SH-SY5Y (cell line): ENCODE results near the gene ACTR6.

ENCODE experiments used
- GATA2 ChIP-seq: IDR thresholded peaks from 2 replicates; pipeline ENCODE4 v1.6.1; 2011; ENCODE audit warnings: mild to moderate bottlenecking, low read depth, low read length
- GATA3 ChIP-seq: IDR thresholded peaks from 2 replicates; pipeline ENCODE4 v1.6.1; 2011; ENCODE audit warnings: low read depth, mild to moderate bottlenecking, low read length, moderate library complexity

DNA sequence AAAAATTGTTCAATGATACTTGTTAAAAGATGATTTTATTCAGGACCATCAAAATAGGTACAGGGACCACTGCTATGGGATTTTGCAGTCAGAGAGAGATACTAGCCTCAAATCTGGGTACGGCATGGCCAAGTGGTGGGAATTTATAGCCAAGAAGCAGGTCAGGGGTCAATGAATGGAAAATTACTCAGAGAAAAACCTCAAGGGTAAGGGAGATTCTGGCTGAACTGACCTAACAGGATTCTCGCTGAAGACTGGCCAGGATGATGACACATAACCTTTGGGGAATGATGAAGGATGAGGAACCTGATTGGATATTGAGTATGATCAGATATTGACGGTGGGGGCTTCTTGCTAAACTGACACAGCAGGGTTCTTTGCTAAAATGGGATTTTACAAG lies 33.6 kb downstream of the ACTR6 start:
- no peak for TF ChIP-seq GATA2
- no peak for TF ChIP-seq GATA3
